Heart left ventricle (tissue), 16 donors: ENCODE measurements around the gene TMEM30B. TPM values are rescaled to one million over a fixed set of nuclear protein-coding genes. Genes with fewer than 3 reads are reported as not detected.
"Not testable (repeated sequence)": the region's sequence is repeated elsewhere in the genome, so short reads cannot be mapped to it uniquely, and the experiment has no call there.

Experiments
- ATAC-seq, 4 donors: fragments of 200-7000 bp; cut with Tn5 transposase; one replicate each; pipeline ENCODE4 v1.9.1; 2020 to 2022; ENCODE audit warnings: moderate library complexity in 4 of 4, mild to moderate bottlenecking in 3 of 4, moderate number of reproducible peaks in 1 of 4
- DNase-seq, 5 donors: peaks; one replicate each; pipeline ENCODE4 v3.0.0-alpha.2; 2020
- H3K27ac ChIP-seq, 12 donors: fragments of 200-600 bp; sonication (generic) in 4 of 12; one replicate each; pipeline versions ENCODE4 v1.5.0 to v1.8.0; 2016 to 2022; ENCODE audit warnings: mild to moderate bottlenecking in 2 of 12
- H3K27me3 ChIP-seq, 9 donors: fragments of 200-600 bp; sonication (generic) in 2 of 9; one replicate each; pipeline versions ENCODE4 v1.5.1 to v1.8.0; 2016 to 2022; ENCODE audit warnings: mild to moderate bottlenecking in 3 of 9
- H3K36me3 ChIP-seq, 9 donors: fragments of 200-600 bp; sonication (generic) in 2 of 9; one replicate each; pipeline versions ENCODE4 v1.5.0 to v1.8.0; 2018 to 2022; ENCODE audit warnings: mild to moderate bottlenecking in 2 of 9
- H3K4me1 ChIP-seq, 12 donors: fragments of 200-600 bp; sonication (generic) in 4 of 12; one replicate each; pipeline versions ENCODE4 v1.5.0 to v1.8.0; 2016 to 2022; ENCODE audit warnings: mild to moderate bottlenecking in 3 of 12
- H3K4me3 ChIP-seq, 12 donors: fragments of 200-600 bp; sonication (generic) in 4 of 12; one replicate each; pipeline versions ENCODE4 v1.5.0 to v1.8.0; 2017 to 2022; ENCODE audit warnings: mild to moderate bottlenecking in 9 of 12, moderate library complexity in 4 of 12
- H3K9me3 ChIP-seq, 12 donors: fragments of 200-600 bp; sonication (generic) in 4 of 12; one replicate each; pipeline versions ENCODE4 v1.5.0 to v1.8.0; 2016 to 2022; ENCODE audit warnings: mild to moderate bottlenecking in 1 of 12
- CTCF ChIP-seq, 12 donors: fragments of 200-600 bp; sonication (generic) in 4 of 12; IDR thresholded peaks; one replicate each; pipeline versions ENCODE4 v1.5.0 to v1.8.0; 2018 to 2022; ENCODE audit warnings: antibody characterized with exemption in 12 of 12, mild to moderate bottlenecking in 5 of 12
- POLR2A ChIP-seq, 2 donors: fragments of 450-650 bp; IDR thresholded peaks; one replicate each; pipeline ENCODE4 v1.6.1; 2017; ENCODE audit warnings: antibody characterized with exemption in 2 of 2, mild to moderate bottlenecking in 2 of 2, moderate library complexity in 2 of 2
- WGBS, 4 donors: extraction: QIAGEN DNeasy Blood & Tissue Kit in 2 of 4; methylation state at CpG; one replicate each; pipeline versions ENCODE4 v1.1.5 to v1.1.7; 2013 to 2018; 5-methylcytosine and 5-hydroxymethylcytosine counted together
- intact Hi-C, 10 donors: fragments of 100-400 bp; cut with DNase I; formaldehyde crosslinking; loops; one replicate each; pipeline versions ENCODE4 v1.11.1 to v1.14.2; 2022
- polyA plus RNA-seq, 2 donors: library from polyadenylated mRNA; stranded (reverse); fragments of 200-250 nt; gene quantifications; one replicate each; pipeline ENCODE4 v1.2.3, GENCODE V29; 2013
- total RNA-seq, 9 donors: library from RNA; depleted of rRNA in 2 of 9; stranded (reverse); fragments of >200 nt in 2 of 9; fragmentation: NEBNext Ultra II Directional in 3 of 9; extraction: Animal tissue kit (Norgen Biotek cat#: 25700) in 3 of 9; gene quantifications; one replicate each; pipeline versions ENCODE4 v1.1.0 to v1.2.4, GENCODE V29; 2016 to 2023
- donor health status: ischemic (EF 13 %, LVEDD 7.1; RV severe dilation, severe dysfunction).
- donor health status: healthy with polysubstance abuse.
- donor health status: DM: no; HTN: yes; CAD: no.
- donor health status: DM: no; HTN: no; CAD: no.
- donor health status: ischemic (EF 25% LVEDD 6.9; RV normal size, moderate dysfunction).
- donor health status: ischemic (EF 25% LVEDD 5.7; RV mildly dilated, moderate dysfunction).
- donor health status: healthy.
- donor health status: DM: yes; HTN: yes; CAD: no.
- donor health status: ischemic (EF 35%, LVEDD 5.7; RV mildly dilated, moderate dysfunction).
- donor health status: nonischemic (EF 11% LVEDD 7.7; RV severe dilation, severe dysfunction).
- donor health status: DM: yes; HTN: yes; CAD: no.
- donor health status: PGD.
- donor health status: ischemic (EF 29% LVEDD 5.4; RV normal size, mild dysfunction).
- donor health status: nonischemic (EF 23%, LVEDD 6.1; RV moderate dilation, normal function).

TMEM30B gene
- total and polyA plus RNA-seq, 11 donors = 0.11 to 2.4 (median 0.38) TPM

GRCh38 chr14:61244009-61244408 lies 37.1 kb downstream of the TMEM30B start:
- no peak overlapping the region for H3K4me3 ChIP-seq
- H3K9me3 ChIP-seq = peaks cover 0 to 20% (median 10%) of the 10 kb centered on the region in 12 donors
- ATAC-seq (no peak), DNase-seq (no peak)
- H3K4me1 ChIP-seq = no peaks in the 10 kb centered on the region
- TF ChIP-seq POLR2A (IDR thresholded peaks at IDR 0.05) (no peak), CTCF (IDR thresholded peaks at IDR 0.05) (no peak)
- no peaks in the 10 kb centered on the region for H3K36me3 ChIP-seq
- WGBS, 4 donors = 80 to 83% (median 82%) methylated on average over 9 of the region's 9 CpGs
- intact Hi-C loops = loop anchor here in 1 of 10 donors (10.0 kb wide), 1 partner anchor 219 kb away; no protein-coding TSS in a partner anchor
- H3K27me3 ChIP-seq = peaks cover 0 to 21% (median 0%) of the 10 kb centered on the region in 9 donors
- H3K27ac ChIP-seq = no peak overlapping the region

GRCh38 chr14:61240206-61240605 lies 40.9 kb downstream of the TMEM30B start:
- TF ChIP-seq CTCF (IDR thresholded peaks at IDR 0.05) (no peak), POLR2A (IDR thresholded peaks at IDR 0.05) (no peak)
- 68 to 70% (median 69%) methylated on average over 8 of the region's 8 CpGs for WGBS, 4 donors
- Histone ChIP-seq H3K4me1 (no peaks in the 10 kb centered on the region), H3K4me3 (no peak overlapping the region), H3K27ac (no peak overlapping the region), H3K27me3 (peaks cover 0 to 14% (median 0%) of the 10 kb centered on the region in 9 donors), H3K9me3 (peaks cover 0 to 20% (median 10%) of the 10 kb centered on the region in 12 donors), H3K36me3 (no peaks in the 10 kb centered on the region)
- no peak for ATAC-seq
- intact Hi-C loops = loop anchor here in 1 of 10 donors (10.0 kb wide), 1 partner anchor 215 kb away; no protein-coding TSS in a partner anchor
- no peak for DNase-seq

- Histone ChIP-seq H3K9me3 (peaks cover 0 to 20% (median 10%) of the 10 kb centered on the region in 12 donors), H3K27me3 (peaks cover 0 to 14% (median 0%) of the 10 kb centered on the region in 9 donors)
- H3K4me3 ChIP-seq, ATAC-seq, H3K4me1 ChIP-seq, H3K36me3 ChIP-seq, DNase-seq, H3K27ac ChIP-seq, intact Hi-C loops: not testable (repeated sequence)
- WGBS, 4 donors = 65 to 70% (median 68%) methylated on average over 10 of the region's 10 CpGs
Measured at GRCh38 chr14:61239285-61239684, 41.9 kb downstream of the TMEM30B start.

- Histone ChIP-seq H3K36me3 (no peaks in the 10 kb centered on the region), H3K27ac (no peak overlapping the region), H3K4me3 (no peak overlapping the region), H3K27me3 (peaks cover 0 to 14% (median 0%) of the 10 kb centered on the region in 9 donors), H3K4me1 (no peaks in the 10 kb centered on the region), H3K9me3 (peaks cover 0 to 20% (median 10%) of the 10 kb centered on the region in 12 donors)
- ATAC-seq = no peak
- 52 to 58% (median 54%) methylated on average over 7 of the region's 7 CpGs for WGBS, 4 donors
- intact Hi-C loops = no loop called here
- TF ChIP-seq CTCF (IDR thresholded peaks at IDR 0.05) (no peak), POLR2A (IDR thresholded peaks at IDR 0.05) (no peak)
- DNase-seq = no peak
Measured at GRCh38 chr14:61238611-61239245, 42.4 kb downstream of the TMEM30B start.
